ENCODE measurements around the gene SPTBN2.

The SPTBN2 gene

DNA sequence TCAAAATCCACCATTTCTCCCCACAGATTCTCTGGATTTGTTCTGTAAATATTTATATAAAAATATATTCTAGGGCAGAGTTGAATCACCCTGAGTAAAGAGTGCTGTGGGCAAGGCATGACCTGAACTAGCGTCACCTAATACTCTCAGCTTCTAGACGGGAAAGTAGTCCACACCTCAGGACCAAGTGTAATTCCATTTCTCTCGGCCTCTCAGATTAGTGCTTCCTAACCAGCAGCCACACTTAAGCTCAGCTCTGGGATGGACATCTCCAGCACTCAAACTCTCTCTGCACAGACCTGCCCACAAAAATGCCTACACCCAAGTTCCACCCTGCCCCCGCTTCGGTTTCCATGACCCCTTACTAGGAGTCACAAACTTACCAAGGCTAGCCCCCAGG is 5.3 kb downstream of the SPTBN2 start:
- DNase-seq: no peak

DNA sequence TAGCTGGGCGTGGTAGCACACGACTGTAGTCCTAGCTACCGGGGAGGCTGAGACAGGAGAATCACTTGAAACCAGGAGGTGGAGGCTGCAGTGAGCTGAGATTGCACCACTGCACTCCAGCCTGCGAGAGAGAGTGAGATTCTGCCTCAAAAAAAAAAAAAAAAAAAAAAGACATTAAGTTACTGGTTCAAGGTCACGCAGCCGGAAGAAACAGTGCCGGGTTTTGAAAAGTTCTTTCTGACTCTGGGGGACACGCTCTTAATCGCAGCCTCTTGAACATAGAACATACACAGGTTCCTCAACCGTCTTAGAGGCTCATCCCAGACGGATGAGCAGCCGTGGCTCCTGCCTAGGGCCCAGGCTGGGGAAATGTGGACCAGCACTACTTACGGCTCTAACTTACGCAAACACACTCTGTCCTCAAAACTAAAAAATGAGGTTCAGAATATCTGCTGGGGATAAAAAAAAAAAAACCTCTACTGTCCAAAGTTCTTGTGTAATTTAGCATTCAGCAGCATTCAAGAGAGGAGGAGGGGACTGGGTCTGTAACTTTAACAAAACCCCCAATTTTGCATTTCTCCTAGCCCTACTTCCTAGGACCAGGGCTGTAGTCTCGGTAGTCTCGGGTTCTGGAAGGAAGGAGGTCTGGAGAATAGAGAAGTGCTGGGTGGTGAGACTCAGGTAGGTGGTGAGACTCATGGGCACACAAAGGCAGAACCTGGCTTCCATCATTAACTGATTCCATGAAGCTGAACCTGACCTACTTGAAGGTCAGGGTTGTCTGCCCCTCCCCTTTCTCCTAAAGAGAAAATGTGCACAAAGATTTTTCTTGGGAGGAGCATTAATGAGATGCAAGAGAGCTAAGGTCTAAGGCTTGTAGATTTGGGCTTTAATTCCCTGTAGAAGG is 6.0 kb downstream of the SPTBN2 start:
- no peak for DNase-seq

DNA sequence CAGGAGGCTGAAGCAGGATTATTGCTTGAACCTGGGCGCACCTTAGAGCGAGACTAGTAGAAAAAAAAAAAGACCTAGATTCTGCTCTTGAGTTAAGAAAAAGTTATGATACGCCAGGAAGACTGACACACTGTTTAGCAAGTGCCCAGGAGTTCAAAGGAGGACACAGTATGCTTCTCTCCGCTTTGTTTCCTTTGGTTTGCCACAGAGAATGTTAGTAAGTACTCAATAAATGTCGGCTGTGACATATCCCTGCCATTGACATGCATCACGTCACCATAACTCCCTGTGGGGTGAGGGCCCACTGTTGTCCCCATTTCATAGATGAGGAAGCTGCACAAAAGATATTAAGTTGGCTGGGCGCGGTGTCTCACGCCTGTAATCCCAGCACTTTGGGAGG is 7.1 kb downstream of the SPTBN2 start:
- DNase-seq: no peak

DNA sequence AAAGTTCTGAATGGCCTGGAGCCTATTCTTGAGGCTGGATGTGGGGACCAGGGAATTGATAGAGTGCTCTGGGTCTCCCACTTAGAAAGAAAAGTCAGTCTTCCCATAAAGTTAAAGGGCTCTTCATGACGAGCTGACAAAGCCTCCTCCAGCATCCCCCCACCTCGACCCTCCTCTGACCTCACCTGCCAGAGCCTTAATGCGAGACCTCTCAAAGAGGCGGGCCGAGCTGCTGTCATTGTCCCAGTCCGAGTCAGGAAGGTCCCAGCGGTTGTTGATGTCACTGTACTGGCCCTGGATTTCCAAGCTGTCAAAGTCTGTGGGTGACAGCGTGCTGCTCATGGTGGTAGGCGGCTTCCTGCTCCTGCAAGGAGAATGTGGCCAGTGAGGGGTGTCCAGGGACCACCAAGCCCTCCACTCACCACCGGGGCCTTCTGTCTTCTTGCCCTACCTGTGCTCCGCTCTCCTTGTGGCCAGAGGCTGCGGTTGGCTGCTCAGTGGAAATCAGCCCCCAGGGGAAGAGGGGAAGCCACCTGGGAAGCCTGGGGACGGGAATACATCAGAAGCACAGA is 8.0 kb downstream of the SPTBN2 start:
- no peak for DNase-seq

DNA sequence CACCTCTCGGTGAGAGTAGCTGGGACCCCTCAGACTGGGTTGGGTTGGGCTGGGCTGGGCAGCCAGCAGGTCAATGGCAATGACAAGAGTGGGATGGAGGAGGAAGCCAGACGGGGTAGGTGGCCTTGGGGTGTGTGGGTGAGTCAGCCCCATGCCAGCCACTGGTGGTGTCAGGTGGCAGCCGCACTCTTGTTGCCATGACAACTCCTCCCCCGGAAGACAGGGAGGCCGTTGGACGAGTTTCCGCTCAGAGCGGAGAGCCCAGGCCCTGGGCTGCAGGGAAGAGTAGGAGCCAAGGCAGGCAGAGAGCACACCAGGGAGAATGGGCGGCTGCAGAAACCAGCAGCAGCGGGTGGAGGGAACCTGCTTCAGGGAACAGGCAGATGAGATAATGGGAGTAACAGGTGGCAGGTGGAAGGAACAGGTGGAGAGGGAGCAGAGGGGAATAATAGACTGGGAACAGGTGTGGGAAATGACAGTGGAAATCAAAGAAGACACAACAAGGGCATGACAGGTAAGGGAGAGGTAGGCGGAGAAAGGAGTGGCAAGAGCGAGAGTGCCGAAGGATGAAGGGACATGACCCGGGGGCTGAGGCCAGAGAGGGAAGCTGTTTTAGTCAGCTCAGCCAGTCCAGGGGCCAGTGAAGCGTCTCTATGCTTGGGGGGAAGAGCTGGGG is 8.7 kb downstream of the SPTBN2 start:
- no peak for DNase-seq

DNA sequence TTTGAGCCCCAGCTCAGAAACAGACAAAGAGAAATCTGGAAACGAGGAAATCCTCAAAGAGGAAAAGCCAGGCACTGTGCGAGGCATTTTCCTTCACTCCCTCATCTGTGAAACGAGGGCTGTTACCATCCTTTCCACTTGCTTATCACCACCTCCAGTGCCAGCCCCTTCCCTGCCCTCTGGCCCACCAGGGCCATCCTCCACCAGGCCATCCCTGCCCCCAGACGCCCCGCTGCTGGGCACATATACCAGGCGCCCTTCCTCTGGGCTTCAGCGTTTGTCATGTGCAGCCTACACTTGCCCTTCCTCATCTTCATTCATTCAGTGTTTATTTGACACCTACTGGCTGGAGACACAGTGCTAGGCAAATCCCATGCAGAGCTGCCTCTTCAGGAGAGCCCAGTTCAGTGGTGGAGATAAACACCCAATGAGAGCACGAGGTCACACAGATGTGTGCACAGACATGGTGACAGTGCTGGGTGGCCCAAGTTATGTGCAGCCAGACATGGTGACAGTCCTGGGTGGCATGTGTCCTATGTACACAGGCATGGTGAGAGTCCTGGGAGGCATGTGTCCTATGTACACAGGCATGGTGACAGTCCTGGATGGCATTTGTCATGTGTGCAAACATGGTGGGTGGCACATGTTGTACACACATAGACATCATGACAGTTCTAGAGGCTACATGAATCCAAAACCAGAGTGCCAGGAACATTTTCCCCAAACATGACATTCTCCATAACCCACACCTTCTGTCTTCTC is 9.7 kb downstream of the SPTBN2 start:
- DNase-seq: no peak

DNA sequence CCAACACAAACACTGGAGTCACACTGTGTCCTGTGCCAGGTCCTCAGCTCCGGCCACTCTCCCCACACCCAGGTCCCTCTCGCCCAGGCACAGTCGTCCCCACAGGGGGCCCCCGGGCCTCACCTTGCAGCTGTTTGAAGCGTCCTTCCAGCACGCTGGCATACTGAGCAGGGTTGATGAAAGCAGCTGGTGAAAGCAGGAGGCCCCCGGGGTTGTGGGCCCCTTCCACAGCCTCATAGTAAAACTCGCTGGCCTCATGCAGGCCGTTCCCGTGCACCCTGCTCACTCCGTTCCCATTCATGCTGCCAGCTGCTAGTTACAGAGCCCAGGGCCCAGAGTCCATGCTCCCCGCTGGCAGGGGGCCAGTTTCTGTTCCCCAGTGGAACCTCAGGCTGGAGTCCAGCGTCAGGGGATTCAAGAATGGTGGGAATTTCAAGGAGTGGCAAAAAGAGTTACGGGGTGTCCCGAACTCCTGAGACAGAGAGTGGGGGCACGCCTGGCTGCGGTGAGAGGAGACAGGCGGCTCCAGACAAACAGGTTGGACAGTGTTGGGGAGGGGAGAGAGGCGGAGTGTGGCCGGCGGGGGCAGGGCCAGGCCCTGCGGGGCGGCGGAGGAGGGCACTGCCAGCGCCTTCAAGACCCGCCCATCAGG is 10.6 kb downstream of the SPTBN2 start:
- DNase-seq: no peak

DNA sequence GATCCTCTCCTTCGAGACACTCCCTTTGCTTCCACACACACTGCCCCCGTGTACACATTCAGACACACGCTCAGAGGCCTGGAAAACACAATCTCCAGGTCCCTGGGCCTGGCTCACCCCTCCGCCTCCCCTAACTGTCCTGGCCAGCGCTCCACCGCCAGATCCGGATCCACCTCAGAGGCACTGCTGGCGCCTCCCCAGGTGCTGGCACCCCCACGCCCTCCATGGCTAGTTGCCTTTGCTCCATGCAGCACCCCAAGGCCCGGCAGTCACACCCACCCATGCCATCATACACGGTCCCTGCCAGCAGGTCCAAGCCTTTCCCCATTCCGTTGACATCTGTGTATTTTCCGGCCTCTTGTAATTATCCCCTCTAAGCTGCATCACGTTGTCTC is 11.1 kb downstream of the SPTBN2 start:
- DNase-seq: no peak

DNA sequence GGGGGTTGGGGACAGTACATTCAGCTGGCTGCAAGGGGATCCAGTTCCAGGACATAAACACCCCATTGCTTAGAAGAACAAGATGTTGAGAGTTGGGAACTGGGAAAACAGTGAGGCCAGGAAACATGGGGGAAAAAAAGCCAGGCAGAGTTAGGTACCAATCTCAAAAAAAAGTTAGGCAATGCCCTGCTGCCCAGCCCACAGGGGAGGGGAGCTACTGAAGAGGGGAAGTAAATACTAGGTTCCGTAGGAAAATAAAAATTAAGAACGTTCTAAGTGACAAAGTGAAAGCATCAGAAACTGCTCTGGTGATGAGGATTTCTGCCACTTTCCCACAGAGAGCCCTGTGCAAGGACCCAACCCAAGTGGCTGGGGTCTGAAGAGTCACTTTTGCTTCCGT is 12.0 kb downstream of the SPTBN2 start:
- DNase-seq: no peak

DNA sequence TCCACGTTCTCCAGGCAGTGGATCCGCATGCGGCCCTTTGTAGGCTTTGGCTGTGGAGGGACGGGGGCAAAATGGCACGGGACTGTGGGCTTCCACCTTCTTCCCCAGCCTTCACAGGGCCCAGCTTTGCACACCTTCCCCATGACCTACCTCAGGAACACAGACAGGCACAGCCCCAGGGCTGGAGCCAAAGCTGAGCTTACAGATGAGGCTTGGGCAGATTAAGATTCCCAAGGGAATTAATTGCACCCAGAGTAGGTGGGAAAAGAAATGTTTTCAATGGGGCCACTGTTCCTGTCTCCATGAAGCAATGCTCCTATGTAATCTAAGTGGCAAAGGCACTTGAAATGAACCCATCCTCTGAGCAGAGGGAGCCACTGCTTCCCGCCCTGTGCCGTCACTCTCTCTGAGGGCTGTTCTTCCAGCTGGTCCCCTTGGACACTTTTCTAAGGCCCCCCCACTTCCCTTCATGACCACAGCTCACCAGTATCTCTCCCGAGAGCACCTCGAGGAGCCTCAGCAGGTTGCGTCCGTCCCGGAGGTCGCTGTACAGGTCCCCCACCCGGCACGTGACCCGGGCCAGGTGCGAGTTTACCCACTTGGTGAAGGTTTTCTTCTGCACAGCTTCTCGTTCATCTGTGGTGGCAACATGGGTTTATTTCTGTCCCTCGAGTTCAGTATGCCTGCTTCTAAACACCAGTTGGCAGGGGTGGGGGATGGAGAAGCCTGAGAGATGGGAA is 13.5 kb downstream of the SPTBN2 start:
- DNase-seq: no peak

DNA sequence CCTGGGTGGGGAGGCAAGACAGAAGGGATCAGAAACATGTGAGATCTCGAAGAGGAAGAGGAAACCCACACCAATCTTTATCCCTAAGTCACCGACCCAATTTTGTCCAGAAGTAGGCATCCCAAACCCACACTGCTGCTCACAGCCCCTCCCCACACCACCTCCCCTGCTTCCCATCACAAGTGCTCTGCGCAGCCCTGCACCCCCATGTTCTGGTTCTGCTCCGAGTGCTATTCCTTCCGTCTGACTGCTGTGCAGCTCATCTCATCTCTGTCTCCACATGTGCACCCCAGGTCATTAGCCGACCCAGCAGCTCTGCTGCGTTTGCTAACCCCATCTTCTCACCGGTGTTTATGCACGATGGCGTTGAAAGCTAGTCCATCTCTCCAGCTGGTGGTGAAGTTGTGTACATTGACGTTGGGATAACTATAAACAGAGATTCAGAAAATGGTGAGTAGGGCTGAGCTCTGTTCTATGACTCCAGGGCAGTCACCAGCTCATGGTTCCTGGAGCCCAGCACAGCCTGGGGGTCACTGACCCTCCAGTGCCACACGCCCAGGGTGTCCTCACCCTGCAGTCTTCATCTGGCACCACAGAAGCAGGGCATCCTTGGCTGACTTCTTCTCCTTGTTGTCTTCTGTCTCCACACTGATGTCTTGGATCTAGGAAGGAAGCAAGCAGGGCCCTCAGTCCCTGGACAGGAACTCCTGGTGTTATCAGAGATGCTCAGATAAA is 15.1 kb downstream of the SPTBN2 start:
- DNase-seq: no peak

DNA sequence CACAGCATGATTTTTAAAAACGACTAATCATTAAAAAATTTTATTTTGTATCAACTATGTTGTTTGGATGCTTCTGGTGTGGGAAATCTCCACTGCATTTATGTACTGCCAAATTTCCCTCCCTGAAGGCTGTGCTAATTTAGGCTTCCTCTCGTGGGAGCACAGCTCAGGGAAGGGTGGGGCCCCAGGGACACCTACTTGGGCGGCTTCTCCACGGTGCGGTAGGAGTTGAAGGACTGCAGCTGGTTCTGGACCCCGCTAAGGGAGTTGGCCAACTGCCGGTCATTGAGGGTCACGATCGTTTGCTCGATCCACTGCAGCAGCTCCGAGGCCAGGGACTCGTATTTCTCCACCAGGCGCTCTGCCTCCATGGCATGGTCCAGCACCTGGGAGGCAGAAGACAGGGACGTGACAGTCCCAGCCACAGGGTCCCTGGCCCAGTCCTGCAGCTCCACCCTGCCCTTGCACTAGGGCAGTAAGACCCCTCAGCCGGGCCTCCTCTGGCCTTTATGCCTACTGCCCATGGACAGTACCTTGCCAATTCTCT is 18.6 kb downstream of the SPTBN2 start:
- no peak for DNase-seq

DNA sequence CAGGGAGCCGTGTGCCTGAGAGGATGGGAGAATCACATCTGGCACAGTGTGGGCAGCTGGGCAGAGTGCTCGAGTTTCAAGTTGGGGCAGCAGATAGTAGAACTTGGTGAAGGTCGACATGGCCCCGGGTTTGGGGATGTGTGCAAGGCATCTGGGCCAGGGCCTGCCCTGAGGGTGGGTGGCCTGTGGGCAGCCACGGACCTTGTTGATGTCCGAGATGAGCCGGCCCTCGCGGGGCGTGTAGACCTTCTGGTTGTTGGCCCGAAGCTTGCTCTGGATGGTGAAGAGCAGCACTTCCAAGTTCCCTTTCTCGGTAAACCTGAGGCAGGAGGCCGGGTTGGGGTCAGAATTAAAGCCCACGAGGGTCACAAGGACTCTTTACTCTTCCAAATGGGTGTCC is 20.3 kb downstream of the SPTBN2 start:
- no peak for DNase-seq

DNA sequence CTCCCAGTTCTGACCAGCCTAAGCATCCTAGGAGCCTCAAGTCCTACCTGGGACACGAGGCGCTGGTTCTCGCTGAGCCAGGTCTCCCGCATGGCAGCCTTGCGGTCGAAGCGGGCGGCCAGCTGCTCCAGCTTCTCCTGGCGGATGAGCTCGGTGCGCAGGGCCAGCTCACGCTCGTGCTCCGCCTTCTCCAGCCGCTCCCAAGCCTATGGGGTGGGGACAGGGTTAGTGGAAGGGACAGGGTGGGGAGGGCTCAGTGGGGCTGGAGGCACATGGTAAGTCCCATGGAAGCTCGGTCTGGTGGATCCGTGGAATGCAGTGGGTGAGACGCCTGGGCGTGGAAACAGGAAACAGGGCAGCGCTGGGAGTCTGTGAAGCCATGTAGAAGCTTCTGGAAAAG is 20.9 kb downstream of the SPTBN2 start:
- no peak for DNase-seq

DNA sequence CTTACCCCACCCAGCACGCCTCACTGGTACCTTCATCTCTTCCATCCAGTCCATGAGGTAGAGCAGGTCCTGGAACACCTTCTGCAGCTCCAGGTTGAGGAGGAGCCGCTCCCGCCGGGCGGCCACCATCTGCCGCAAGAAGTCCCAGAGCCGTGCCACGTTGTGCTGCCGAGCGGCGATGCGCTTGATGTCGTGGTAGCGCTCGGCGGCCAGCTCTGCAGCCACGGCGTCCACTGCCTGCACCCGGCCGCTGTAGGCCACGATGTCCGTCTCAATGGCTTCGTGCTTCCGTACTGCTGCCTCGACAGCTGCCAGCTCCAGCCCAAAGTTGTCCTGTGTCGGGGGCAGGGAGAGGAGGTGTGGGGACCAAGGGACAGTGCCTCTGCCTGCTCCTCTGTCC is 21.5 kb downstream of the SPTBN2 start:
- no peak for DNase-seq

DNA sequence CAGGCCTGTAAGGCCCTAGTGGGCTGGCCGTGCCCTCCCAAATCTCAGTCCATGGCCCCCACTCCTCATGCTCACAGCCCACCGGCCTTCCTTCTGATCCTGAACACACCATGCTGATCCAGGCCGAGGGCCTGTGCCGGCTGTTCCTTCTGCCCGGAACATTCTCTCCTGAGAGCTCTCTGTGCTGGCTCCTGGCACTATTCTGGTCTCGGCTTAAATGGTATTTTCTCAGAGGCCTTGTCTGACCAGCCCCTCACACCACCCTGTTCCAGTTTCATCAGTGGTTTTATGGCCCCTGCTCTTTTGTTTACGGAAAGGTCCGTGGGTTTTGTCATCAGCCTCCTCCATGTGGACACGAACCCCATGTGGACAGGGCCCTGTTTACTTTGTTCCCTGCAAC is 22.0 kb downstream of the SPTBN2 start:
- no peak for DNase-seq

DNA sequence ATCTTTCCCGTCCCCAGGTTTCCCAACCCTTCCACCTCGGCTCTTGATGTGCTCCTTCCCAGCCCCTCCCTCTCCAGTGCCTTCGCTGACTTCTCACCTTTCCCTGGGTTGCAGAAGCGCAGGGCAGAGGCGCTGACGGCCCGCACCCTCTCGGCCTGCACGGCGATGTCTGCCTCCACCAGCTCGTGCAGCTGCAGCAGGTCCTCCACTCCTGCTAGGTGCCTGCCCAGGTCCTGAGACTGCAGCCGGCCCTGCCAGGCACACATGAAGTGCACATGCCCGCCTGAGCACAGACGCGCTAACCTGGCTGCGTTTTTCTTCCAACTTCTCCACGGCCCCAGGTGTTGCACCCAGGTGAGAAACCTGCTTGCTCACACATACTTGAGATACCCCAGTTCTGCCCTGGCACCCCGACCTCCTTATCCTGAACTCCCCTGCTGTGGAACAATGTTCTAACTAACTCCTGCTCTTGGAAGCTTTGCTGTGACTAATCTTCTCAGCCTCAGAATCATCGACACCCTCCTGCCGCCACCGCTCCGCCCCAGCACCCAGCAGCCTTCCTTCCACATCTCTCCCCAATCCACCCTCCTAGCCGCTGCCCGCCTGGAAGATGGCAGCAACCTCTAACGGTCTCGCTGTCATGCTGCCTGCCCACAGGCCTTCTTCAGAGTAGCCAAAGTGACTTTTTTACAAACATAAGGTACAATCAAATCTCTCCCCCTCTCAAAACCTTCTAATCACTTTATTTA is 23.3 kb downstream of the SPTBN2 start:
- no peak for DNase-seq

DNA sequence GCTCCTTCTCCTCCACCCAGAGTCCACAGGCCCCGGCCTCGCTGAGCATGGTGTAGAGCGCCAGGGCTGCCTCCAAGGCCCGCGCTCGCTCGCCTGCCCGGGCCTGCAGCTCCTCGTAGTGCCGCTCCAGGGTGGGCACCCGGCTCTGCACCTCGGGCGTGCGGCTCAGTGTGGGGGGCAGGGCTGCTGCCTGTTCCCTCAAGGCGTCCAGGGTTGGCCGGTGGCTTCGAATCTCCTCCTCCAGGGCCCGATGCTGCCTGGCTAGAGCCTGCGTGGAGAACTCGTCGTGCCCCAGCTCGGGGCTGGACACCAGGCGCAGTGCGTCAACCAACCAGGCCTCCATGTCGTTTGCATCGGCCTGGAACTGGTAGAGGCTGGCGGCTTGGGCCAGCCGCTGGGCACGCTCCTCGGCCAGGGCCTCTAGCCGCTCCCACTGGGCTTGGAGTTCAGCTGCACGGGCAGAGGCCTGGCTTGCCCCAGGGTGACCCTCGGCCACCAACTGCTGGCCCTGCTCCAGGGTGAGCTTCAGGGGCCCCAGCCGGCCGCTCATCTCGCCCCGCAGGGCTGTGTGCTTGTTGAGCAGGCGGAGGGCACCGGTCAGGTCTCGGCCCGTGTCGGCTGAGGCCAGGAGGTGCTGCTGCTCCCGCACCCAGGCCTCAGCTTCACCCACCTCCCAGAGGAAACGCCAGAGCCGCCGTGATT is 24.2 kb downstream of the SPTBN2 start:
- no peak for DNase-seq

DNA sequence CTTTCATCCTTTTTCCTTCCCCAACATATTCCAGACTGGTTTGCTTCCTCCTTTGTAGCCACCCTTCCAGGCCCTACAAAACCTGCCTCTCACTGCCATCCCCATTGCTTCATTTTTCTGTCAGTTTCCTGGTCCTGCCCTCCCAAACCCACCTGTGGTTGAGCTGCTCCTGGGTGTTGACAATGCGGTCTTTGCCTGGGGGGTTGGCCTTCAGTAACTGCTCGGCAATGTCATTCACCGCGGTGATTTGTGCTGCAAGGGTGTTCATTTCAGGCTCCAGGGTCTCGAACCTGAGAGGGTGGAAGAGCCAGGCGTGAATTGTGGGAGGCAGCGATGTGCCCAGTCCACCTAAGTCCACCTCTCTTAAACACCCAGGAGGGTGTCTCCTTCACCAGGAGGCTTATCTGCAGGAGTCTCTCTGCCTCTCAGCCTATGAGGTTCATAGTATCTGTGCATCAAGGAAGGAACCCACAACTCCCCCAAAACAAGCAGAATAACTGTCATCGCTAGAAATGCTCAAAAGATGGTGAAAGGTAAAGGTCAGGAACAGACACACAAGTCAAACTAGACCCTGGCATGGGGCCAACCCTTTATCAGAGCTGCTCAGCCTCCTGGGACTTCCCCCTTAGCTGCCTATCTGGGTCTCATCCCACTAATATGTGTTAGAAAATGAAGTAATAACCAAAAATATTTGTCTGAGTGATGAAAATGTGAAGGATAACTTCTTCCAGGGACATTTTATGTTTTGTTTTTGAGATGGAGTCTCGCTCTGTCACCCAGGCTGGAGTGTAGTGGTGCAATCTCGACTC is 27.4 kb downstream of the SPTBN2 start:
- DNase-seq: no peak

Data from activated CD4-positive, alpha-beta T cell treated with anti-CD3 and anti-CD28 coated beads, Interleukin-2, amount 50 U/mL, for 1 hour (primary cell).